Activated naive CD4-positive, alpha-beta T cell treated with anti-CD3 and anti-CD28 coated beads, Interleukin-2, amount 50 U/mL, for 24 hours (primary cell): Measurements from ENCODE around the gene GRAMD1B.
A peak's percentile ranks its signal among the peaks of the same experiment; 100 is the strongest.
"Not testable (repeated sequence)": the region's sequence is repeated elsewhere in the genome, so short reads cannot be mapped to it uniquely, and the experiment has no call there.

Source experiments
- H3K27ac Mint-ChIP-seq: one replicate; pipeline ENCODE4 v1.8.0; 2021; ENCODE audit warnings: mild to moderate bottlenecking, mixed read lengths
- H3K27me3 Mint-ChIP-seq: one replicate; pipeline ENCODE4 v1.8.0; 2021; ENCODE audit warnings: mixed read lengths
- H3K36me3 Mint-ChIP-seq: one replicate; pipeline ENCODE4 v1.8.0; 2021; ENCODE audit warnings: mixed read lengths
- H3K4me1 Mint-ChIP-seq: one replicate; pipeline ENCODE4 v1.8.0; 2021; ENCODE audit warnings: mixed read lengths
- H3K4me3 Mint-ChIP-seq: one replicate; pipeline ENCODE4 v1.8.0; 2021; ENCODE audit warnings: mild to moderate bottlenecking, mixed read lengths
- H3K9me3 Mint-ChIP-seq: one replicate; pipeline ENCODE4 v1.8.0; 2021; ENCODE audit warnings: mixed read lengths

Gene GRAMD1B

DNA sequence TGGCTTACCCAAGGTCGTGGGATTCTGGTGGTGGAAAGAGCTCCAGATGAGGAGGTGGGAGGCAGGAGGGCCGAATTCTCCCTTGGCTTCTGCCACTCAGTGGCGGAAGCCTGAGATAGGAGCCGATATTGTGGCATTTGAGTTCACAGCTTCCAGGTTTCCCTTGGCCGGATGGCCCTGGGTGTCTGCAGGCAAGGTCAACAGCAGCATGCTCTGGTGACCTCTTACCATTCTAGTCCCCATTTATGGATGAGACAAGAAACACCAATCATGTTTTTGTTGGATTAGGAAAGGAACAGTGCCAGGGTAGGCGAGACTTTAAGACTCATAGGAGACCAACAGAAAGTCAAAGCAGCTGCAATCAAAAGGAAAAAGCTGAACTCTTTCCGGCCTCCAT lies 89.7 kb downstream of the GRAMD1B start:
- peaks cover 7% of the 10 kb centered on the region for H3K9me3 Mint-ChIP-seq
- no peaks in the 10 kb centered on the region for H3K27me3 Mint-ChIP-seq
- no peak overlapping the region for H3K27ac Mint-ChIP-seq
- no peaks in the 10 kb centered on the region for H3K36me3 Mint-ChIP-seq
- H3K4me3 Mint-ChIP-seq, result no peak overlapping the region
- H3K4me1 Mint-ChIP-seq, result no peaks in the 10 kb centered on the region

GRCh38 chr11:123520476-123520875 lies 90.4 kb downstream of the GRAMD1B start:
- H3K4me1 Mint-ChIP-seq, H3K9me3 Mint-ChIP-seq, H3K36me3 Mint-ChIP-seq, H3K27ac Mint-ChIP-seq, H3K4me3 Mint-ChIP-seq, H3K27me3 Mint-ChIP-seq: not testable (repeated sequence)

DNA sequence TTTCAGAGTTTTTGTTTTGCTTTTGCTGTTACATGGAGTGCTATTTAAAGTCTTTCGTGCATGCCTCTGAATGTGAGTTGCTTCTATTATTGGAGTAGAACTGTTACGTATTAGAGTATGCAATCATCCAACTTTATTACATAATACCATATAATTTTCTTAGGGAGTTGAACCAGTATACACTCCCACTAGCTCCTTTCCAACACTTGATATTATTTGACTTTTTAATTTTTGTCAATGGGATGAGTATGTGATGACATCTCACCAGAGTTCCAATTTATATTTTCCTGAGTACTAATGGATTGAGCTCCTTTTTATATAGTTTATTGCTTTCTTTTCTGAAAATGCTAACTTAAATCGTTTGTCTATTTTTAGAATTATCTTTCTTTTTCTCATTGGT lies 90.9 kb downstream of the GRAMD1B start:
- Mint-ChIP-seq H3K27me3 (no peaks in the 10 kb centered on the region), H3K4me3 (no peak overlapping the region), H3K4me1 (no peaks in the 10 kb centered on the region), H3K9me3 (peaks cover 7% of the 10 kb centered on the region), H3K36me3 (no peaks in the 10 kb centered on the region), H3K27ac (no peak overlapping the region)

GRCh38 chr11:123521930-123522329 lies 91.9 kb downstream of the GRAMD1B start:
- Mint-ChIP-seq H3K4me1 (no peaks in the 10 kb centered on the region), H3K27me3 (no peaks in the 10 kb centered on the region), H3K36me3 (no peaks in the 10 kb centered on the region), H3K27ac (no peak overlapping the region), H3K9me3 (peaks cover 7% of the 10 kb centered on the region), H3K4me3 (no peak overlapping the region)

DNA sequence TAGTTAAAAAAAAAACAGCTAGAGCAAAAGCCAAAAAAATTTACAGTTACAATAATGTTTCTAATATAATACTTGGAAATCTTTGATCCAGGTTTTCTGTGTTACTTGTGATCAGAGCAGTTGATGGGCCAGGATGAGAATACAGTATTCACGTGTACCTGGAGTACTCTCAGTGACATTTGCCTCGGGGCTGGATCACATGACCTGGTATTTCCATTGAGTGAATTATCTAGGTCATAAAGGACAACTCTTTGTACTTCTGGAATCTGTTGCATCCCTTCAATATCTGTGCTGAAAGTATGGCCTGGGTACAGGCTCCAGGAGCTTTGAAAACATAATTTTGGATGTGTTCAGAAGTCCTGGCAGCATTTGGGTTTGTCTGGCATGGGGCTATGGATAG lies 93.5 kb downstream of the GRAMD1B start:
- Mint-ChIP-seq H3K36me3 (no peaks in the 10 kb centered on the region), H3K9me3 (peaks cover 7% of the 10 kb centered on the region), H3K4me3 (no peak overlapping the region), H3K27me3 (no peaks in the 10 kb centered on the region), H3K4me1 (no peaks in the 10 kb centered on the region), H3K27ac (no peak overlapping the region)

GRCh38 chr11:123525097-123525496 lies 95.0 kb downstream of the GRAMD1B start:
- no peaks in the 10 kb centered on the region for H3K36me3 Mint-ChIP-seq
- H3K4me1 Mint-ChIP-seq, result no peaks in the 10 kb centered on the region
- peaks cover 7% of the 10 kb centered on the region for H3K9me3 Mint-ChIP-seq
- H3K27me3 Mint-ChIP-seq, result no peaks in the 10 kb centered on the region
- H3K4me3 Mint-ChIP-seq, result no peak overlapping the region
- no peak overlapping the region for H3K27ac Mint-ChIP-seq

DNA sequence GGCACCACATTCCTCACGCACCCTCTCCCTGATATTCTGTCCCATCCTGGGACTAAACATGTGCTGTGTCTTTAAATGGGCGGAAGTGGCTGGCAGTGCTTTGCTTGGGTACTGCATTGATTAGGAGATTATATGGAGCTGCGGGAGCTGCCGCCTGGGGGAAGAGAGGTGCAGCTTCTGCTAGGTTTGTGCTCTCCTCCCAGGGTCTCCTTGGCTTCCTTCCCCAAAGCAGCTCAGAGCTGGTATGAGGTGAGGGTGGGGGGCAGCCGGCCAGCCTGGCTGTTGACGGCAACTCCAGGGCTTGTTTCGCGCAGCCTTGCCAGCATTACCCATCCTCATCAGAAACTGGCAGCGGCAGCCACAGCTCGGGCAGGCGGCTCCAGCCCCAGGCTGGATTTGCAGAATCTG lies 95.4 kb downstream of the GRAMD1B start:
- no peaks in the 10 kb centered on the region for H3K4me1 Mint-ChIP-seq
- peaks cover 7% of the 10 kb centered on the region for H3K9me3 Mint-ChIP-seq
- H3K36me3 Mint-ChIP-seq, result no peaks in the 10 kb centered on the region
- H3K27ac Mint-ChIP-seq, result no peak overlapping the region
- H3K4me3 Mint-ChIP-seq, result no peak overlapping the region
- no peaks in the 10 kb centered on the region for H3K27me3 Mint-ChIP-seq

GRCh38 chr11:123526027-123526805 lies 96.1 kb downstream of the GRAMD1B start:
- Mint-ChIP-seq H3K27me3 (no peaks in the 10 kb centered on the region), H3K9me3 (peaks cover 2% of the 10 kb centered on the region), H3K36me3 (no peaks in the 10 kb centered on the region), H3K27ac (no peak overlapping the region), H3K4me3 (no peak overlapping the region), H3K4me1 (no peaks in the 10 kb centered on the region)

DNA sequence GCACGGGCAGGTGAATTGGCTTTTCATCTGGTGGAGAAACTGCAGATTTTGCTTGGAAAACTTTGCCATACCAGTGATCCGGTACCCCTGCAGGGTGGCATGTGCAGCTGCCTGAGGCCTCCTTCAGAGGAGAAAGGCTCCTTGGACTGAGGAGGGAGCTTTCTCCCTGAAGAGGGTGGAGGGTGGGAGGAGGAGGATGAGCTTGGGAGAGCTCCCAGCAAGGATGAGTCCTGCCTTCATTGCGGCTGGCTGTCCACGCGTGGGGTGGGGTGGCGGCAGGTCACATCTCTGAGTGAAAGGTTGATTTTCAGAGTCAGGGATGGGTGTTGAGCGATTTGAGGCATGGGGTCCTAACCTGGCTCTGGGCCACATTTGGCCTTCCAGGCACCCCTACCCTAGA lies 96.8 kb downstream of the GRAMD1B start:
- no peaks in the 10 kb centered on the region for H3K4me1 Mint-ChIP-seq
- H3K4me3 Mint-ChIP-seq, result no peak overlapping the region
- no peaks in the 10 kb centered on the region for H3K36me3 Mint-ChIP-seq
- no peaks in the 10 kb centered on the region for H3K9me3 Mint-ChIP-seq
- no peaks in the 10 kb centered on the region for H3K27me3 Mint-ChIP-seq
- no peak overlapping the region for H3K27ac Mint-ChIP-seq

DNA sequence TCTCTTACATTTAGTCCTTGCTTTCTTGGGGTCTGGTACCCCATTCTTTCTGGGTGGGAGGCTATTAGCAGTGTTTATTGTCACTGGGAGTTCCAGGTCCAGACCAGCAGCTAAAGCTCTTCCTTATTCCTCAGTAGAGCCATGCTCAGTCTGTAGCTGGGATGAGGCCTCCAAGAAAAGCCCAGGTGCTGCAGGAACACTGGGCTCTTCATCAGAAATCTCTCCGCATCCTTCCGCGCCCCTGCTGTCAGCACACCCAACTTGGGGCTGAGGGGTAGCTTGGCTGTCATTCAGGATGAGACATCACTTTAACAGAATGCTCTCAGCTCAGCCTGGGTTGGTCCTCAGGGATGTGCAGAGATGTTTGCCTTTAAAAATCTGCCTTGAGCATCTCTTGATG lies 97.5 kb downstream of the GRAMD1B start:
- no peaks in the 10 kb centered on the region for H3K27me3 Mint-ChIP-seq
- H3K4me1 Mint-ChIP-seq, result no peaks in the 10 kb centered on the region
- H3K4me3 Mint-ChIP-seq, result no peak overlapping the region
- H3K27ac Mint-ChIP-seq, result peak overlapping the region; percentile 43
- H3K36me3 Mint-ChIP-seq, result no peaks in the 10 kb centered on the region
- H3K9me3 Mint-ChIP-seq, result no peaks in the 10 kb centered on the region

DNA sequence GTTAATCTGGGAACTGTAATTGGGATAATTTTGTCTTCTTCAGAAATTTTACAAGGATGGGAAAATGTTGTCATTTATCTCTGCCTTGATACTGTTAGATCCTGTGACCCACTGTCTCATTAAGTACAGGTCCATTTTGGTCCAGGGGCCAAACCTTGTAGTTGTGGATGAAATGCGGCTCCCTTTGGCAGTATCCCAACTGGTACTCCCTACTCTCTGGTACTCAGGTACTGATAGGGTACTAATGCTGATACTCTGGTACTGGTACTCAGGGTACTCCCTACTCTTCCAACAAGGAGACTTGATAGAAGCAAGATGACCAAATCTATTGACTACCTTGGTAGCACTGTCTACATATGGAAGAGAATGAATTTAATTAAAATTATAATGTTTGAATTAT lies 97.9 kb downstream of the GRAMD1B start:
- Mint-ChIP-seq H3K27me3 (no peaks in the 10 kb centered on the region), H3K27ac (no peak overlapping the region), H3K36me3 (no peaks in the 10 kb centered on the region), H3K4me1 (no peaks in the 10 kb centered on the region), H3K4me3 (no peak overlapping the region), H3K9me3 (no peaks in the 10 kb centered on the region)

GRCh38 chr11:123531325-123531724 lies 101.3 kb downstream of the GRAMD1B start:
- Mint-ChIP-seq H3K9me3 (no peaks in the 10 kb centered on the region), H3K4me3 (no peak overlapping the region), H3K36me3 (no peaks in the 10 kb centered on the region), H3K27ac (no peak overlapping the region), H3K4me1 (no peaks in the 10 kb centered on the region), H3K27me3 (no peaks in the 10 kb centered on the region)

- H3K4me1 Mint-ChIP-seq, result no peaks in the 10 kb centered on the region
- no peaks in the 10 kb centered on the region for H3K9me3 Mint-ChIP-seq
- no peak overlapping the region for H3K4me3 Mint-ChIP-seq
- no peaks in the 10 kb centered on the region for H3K36me3 Mint-ChIP-seq
- H3K27me3 Mint-ChIP-seq, result no peaks in the 10 kb centered on the region
- no peak overlapping the region for H3K27ac Mint-ChIP-seq
These were observed 102.1 kb downstream of the GRAMD1B start for GRCh38 chr11:123532131-123532530.

GRCh38 chr11:123535401-123535800 lies 105.3 kb downstream of the GRAMD1B start:
- Mint-ChIP-seq H3K4me3 (no peak overlapping the region), H3K27me3 (no peaks in the 10 kb centered on the region), H3K4me1 (no peaks in the 10 kb centered on the region), H3K27ac (no peak overlapping the region), H3K9me3 (no peaks in the 10 kb centered on the region), H3K36me3 (no peaks in the 10 kb centered on the region)

GRCh38 chr11:123536690-123537437 lies 106.8 kb downstream of the GRAMD1B start:
- Mint-ChIP-seq H3K27ac (no peak overlapping the region), H3K4me1 (no peaks in the 10 kb centered on the region), H3K4me3 (no peak overlapping the region), H3K36me3 (no peaks in the 10 kb centered on the region), H3K27me3 (no peaks in the 10 kb centered on the region), H3K9me3 (no peaks in the 10 kb centered on the region)

GRCh38 chr11:123537726-123538125 lies 107.7 kb downstream of the GRAMD1B start:
- Mint-ChIP-seq H3K4me1 (no peaks in the 10 kb centered on the region), H3K36me3 (no peaks in the 10 kb centered on the region), H3K4me3 (no peak overlapping the region), H3K27ac (no peak overlapping the region), H3K9me3 (no peaks in the 10 kb centered on the region), H3K27me3 (no peaks in the 10 kb centered on the region)
